HG03025 (cell line): ENCODE data around the gene SCN5A.

Experiments
- ATAC-seq: cut with Tn5 transposase; IDR thresholded peaks from one replicate; pipeline ENCODE4 v1.9.1; 2021; ENCODE audit warnings: mild to moderate bottlenecking, moderate library complexity; ENCODE audit not compliant: unreplicated experiment, low FRiP score

The SCN5A gene

DNA sequence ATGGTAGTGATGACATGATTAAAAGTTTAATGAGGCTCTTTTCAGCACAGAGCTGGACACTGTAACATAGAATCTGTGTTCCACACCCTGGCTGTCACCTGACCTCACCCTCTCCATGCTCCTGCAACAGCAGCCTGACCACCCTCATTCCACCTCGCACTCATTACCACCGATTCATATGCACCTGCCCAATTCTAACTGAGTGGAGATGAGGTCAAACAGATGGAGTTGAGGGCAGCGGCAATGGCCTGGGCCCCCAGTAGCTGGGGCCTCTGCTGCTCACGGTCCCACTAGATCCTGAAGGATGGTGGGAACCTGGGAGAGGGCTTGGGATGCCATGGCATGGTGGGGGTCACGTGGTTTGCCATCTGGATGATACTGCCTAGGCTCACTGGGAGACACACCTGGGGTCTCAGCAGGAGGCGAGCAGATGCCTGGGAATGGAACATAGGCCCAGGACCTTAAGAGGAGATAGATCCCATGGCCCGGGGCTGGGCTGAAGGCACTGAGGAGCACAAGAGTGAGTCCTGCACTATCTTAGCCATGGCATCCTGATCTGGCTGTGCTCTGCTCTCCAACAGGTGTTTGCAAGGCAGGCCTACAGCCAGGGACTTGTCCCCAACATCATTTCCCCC, 1.3 kb downstream of the SCN5A start:
- no peak for ATAC-seq

- no peak for ATAC-seq
These were observed 2.1 kb downstream of the SCN5A start for GRCh38 chr3:38647217-38647970.

- ATAC-seq, result no peak
These were observed 2.9 kb downstream of the SCN5A start for GRCh38 chr3:38646630-38647029.

- ATAC-seq, result no peak
These were observed 3.4 kb downstream of the SCN5A start for GRCh38 chr3:38646062-38646461.

DNA sequence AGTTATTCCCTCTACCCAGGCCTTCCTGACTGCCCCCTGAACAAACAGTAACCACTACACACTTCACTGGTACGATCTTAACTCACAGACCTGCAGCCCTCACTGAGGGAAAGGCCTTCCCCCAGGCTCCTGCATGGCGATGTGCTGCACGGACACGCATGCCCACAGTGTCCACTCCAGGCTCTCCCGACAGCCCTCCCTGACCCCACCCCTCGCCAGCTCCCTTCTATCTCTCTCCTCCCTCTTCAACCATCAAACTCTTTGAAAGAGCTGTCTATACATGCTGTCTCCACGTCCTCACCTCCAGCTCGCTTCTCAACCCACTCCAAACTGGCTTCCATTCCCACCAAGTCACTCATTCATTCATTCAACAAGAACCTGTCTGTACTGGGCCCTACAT, 3.9 kb downstream of the SCN5A start:
- ATAC-seq, result no peak

DNA sequence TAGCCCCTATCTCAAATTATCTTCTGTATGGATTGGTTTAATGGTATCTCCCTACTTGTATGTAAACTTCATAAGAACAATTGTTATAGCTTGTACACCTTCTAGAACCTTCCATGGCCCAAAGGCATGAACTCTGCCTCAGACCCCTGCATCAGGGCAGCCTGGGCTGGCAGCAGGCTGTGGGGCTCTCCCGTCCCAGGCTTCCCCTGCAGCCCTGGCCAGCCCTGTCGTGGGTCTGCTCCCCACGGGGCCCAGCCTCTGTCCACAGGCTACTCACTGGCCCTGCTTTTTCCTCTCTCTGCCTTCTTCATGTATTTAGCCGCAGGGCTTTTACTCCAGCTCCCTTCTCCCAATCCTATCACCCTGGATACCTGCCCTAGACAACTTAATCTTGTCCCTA, 4.4 kb downstream of the SCN5A start:
- no peak for ATAC-seq

- ATAC-seq, result no peak
These were observed 4.8 kb downstream of the SCN5A start for GRCh38 chr3:38644662-38645053.

- ATAC-seq, result no peak
These were observed 5.3 kb downstream of the SCN5A start for GRCh38 chr3:38644016-38644661.

DNA sequence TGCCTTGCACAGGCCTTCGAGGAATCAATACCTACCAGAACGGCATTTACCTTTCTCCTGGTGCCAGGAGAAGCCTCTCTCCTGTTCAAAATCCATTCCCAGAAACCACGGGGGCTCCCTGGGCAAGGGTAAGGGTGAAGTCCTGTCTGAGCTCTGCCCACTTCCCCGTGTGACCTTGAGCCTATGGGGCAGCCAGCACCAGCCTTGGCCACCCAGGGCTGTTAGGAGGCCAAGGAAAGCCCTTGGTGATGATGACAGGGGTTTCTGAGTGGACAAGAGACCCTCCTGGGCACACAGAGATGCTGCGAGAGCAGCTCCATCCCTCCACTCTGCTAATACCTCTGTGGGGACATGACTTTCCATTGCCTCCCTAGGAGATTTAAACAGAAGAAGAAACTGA, 5.9 kb downstream of the SCN5A start:
- no peak for ATAC-seq

DNA sequence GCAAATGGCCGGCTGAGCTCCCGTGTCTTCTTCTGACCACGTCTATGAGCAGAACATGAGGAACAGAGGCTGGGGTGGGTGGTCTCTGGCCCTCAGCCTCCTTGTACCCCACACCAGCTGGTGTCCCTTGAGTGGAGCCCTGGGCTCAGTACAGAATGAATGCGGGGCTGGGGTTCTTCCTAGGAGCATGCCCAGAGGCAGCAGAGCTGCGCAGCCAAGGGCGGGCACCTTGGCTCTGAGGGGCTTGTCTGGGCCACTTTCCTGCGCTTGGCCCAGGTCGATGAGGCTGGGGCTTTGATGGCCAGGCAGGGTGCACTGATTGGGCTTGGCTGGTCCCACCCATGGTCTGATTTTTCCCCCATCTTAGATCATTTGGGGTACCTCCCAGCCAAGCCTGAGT, 6.4 kb downstream of the SCN5A start:
- no peak for ATAC-seq

- ATAC-seq, result no peak
These were observed 7.9 kb downstream of the SCN5A start for GRCh38 chr3:38641461-38642110.

- no peak for ATAC-seq
These were observed 8.6 kb downstream of the SCN5A start for GRCh38 chr3:38640661-38641452.

DNA sequence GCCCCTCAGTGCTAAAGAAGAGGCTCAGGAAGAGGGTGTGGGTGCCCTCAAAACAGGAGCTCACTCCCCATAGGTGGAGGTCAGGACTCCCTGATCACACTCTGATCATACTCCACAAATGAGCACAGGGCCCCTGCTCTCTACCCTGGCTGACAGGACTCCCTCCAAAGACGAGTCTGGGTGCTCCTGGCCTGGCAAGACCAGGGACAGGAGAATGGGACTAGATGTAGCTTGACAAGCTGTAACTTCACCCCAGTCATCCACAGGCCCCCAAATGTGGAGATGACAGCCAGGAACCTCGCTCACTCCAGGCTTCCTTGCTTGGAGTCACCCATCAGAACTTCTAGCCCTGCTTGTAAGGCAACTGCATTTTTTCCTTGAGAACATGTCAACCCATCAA, 11.1 kb downstream of the SCN5A start:
- no peak for ATAC-seq

- no peak for ATAC-seq
These were observed 11.6 kb downstream of the SCN5A start for GRCh38 chr3:38637906-38638305.

- no peak for ATAC-seq
These were observed 12.6 kb downstream of the SCN5A start for GRCh38 chr3:38636881-38637280.

- no peak for ATAC-seq
These were observed 13.0 kb downstream of the SCN5A start for GRCh38 chr3:38636464-38636863.

DNA sequence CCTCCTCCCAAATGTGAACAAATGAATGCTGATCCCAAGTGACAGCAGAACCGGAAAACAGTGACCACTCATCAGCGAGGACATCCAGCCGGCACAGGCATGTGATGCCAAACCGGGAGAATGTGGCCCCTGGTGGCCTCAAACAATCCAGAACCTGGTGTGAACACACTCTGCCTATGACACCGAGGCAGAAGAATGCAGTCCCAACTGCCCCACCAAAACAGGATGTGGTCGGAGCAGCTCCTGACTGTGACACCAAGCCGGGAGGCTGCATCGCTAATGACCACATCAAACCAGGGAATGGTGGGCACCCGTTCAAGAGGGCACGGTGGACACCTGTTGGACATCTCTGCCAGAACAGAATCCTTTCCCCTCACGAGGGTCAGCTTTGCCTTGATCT, 15.4 kb downstream of the SCN5A start:
- ATAC-seq, result no peak

- ATAC-seq, result no peak
These were observed 16.5 kb downstream of the SCN5A start for GRCh38 chr3:38632989-38633388.

DNA sequence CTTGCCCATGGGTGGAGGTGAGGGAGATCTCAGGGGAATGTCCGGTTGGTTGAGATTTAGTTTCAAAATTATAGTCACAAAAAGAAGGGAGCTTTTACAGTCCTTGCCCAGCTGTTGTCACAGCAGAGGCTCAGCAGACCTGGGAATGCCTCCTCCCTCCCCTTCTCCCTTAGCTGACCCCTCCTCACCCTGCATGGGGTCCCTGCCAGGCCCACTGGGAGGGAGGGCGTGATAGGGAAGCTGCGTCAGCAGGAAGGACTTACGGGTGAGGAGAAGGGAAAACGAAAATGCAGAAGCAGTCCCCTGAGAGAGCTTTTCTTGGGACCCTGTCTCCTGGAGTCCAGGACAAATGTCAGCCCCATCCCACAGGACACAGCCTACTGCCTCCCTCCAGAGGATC, 18.9 kb downstream of the SCN5A start:
- ATAC-seq, result no peak

DNA sequence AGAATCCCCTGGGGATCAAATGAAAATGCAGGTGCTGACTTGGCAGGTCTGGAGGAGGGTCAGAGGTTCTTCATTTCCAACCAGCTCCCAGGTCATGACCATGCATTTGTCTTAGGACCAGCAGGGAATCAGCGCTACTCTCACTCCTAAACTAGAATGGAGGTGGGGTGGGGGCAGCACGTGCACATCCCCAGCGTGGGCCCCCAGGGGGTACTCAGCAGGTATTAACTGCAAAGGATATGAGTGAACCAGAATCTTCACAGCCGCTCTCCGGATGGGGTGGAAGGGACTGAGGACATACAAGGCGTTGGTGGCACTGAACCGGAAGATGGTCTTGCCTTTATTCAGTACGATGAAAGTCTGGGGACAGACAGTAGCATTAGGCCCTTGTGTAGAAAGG, 19.4 kb downstream of the SCN5A start:
- no peak for ATAC-seq

DNA sequence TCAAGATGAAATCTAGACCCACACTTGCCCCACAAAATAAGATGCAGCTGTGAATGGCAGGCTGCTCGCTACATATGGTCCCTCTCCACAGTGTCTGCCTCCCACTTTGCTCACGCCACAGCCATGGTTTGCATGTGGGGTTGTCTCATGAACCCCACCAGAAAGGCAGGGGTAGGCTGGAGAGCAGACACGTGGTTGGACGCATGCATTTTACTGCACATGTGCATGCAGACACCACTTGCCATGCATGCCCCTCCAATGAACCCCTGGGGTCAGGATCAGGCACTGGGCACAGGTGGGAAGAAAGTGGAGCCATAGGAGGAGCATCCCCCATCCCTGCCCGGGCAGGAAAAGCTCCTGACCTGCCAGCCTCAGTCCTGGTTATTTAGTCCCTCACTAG, 20.7 kb downstream of the SCN5A start:
- no peak for ATAC-seq
